HG03575 (cell line): ENCODE results near the gene VWF.
"Not testable (repeated sequence)": the region's sequence is repeated elsewhere in the genome, so short reads cannot be mapped to it uniquely, and the experiment has no call there.

Experiments used
- ATAC-seq: cut with Tn5 transposase; IDR thresholded peaks from one replicate; pipeline ENCODE4 v1.9.1; 2021; ENCODE audit not compliant: unreplicated experiment, insufficient number of reproducible peaks, low FRiP score; ENCODE audit errors: extremely low read depth

VWF gene

DNA sequence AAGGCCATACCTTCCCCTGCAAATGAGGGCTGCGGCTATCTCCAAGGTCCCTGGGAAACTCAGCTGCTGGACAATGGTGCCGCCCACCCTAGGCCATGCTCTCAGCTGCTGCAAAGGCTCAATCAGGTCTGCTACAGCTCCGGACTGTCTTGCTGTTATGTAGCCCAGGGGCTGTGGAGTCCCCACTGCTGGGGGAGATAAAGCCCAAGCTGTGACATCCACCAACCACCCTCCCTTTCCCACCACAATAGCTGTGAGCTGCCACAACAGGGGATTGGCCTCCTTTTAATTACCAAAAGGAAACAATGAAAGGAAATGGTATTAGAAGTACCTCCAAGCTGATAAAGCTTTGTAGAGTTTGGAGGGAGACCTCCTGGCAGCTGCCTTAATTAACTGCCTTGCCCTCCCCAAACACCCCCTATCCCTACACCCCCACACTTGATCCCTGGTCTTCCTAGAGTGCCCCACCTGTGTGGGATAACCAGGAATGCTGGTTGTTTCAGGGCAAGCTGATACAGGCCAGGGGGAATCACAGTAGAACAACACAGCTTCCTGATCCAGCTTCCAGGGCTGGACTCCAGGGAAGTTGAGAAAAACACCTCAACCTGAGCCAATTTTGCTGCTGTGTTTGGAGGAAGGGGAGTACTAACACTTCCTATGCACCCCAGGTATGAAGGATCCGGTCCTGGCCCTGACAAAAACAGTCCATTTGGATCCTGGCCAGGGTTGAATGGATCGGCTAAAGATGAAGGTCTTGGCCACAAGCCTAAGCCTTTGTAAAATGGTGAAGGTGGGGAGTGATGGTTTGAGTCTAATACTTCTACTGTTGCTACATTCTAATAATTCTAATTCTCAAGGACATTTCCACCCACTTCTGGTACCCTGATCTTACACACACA is at the start of gene VWF:
TSS of gene VWF (minus strand) at position 260 of the 899 bp plus-strand sequence. CDS start 1,474 bp downstream, outside the sequence.
- ATAC-seq: no peak

DNA sequence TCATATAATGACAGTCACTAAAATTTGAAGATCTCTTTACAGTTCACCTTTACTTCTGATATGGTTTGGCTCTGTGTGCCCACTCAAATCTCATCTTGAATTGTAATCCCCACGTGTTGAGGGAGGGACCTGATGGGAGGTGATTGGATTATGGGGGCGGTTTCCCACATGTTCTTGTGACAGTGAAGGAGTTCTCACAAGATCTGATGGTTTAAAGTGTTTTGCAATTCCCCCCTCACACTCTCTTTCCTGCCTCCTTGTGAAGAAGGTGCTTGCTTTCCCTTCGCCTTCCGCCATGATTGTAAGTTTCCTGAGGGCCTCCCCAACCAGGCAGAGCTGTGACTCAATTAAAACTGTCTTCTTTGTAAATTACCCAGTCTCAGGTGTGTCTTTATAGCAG is 48.4 kb upstream of the VWF start:
- no peak for ATAC-seq

DNA sequence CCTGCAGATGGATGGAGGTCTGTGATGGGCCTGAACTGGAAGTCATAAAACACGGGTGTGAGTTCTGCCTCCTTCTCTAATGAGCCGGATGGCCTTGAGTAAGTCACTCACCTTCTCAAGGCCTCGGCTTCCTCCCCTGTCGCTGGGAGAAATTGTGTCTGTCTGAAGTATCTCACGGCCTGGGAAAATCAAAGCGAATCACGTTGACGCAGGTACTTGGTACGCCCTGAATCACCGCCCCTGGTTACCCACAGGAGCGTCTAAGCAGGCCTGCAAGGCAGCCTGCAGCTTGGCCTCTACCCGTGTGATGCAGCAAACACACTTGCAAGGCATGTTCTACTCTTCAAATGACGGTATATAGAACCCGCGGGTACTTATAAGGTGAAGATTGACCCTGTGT is 47.6 kb upstream of the VWF start:
- ATAC-seq: no peak

DNA sequence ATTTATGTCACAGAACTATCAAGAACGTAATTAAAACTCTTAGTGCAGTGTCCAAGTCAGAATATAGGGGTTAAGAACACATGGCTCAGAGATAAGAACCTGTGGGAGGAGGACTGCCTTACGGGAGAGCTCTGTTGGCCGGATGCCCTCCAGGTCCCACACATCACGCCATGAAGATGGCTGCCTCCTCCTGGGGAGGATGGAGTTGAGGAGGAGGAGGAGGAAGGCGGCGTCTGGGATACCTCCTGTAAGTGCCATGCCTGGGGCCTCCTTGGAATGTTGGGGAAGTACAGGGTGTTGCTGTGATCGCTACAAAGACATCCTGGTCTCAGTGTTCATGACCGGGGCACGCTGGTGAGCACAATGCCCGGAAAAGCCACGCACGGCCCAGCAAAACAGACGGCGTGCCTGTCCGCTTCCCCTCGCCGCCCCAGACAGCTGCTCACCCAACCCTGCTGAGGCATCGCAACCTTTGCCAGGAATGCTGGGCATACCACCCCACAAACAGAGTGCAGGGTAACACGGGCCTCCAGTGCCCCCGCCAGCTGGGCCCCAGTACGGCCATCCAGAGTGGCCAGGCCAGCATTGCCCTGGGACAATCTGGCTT is 47.0 kb upstream of the VWF start:
- no peak for ATAC-seq

DNA sequence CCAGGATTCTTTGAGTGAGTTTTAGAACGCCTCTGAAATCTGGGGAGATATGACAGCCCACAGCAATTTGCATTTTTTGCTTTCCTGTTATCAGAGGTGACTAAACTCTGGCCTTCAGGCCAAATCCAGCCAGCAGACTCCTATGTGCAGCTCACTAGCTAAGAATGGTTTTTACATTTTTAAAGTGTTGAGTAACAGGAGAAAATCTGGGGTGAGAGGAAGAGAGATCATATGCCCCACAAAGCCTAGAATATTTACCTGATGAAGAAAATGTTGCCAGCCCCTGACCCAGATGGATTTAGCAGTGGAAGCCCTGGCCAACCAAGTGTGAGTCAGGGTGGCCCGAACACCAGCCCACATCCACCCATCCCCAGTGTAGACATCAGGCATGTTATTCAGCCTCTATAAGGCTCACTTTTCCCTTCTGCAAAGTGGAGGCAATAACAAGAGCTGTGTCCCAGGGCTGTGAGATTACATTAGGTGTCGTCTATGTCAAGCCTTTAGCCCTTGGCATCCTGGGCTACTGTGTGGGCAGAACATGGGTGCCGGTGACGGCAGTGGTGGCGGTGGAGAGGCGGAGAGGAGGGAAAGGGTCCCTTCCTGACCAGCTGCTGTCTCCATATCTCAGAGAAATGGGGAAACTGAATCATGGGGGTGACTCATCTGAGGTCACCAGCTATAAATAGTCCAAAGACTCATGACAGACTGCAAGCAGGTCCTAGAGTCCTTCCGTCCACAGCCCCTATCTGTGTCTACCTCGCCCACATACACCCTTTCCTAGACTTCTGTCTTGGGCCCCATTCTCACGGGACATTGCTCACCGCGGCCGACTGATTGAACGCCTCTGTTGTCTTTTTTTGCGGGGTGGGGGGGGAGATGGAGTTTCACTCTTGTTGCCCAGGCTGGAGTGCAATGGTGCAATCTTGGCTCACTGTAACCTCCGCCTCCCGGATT is 43.1 kb upstream of the VWF start:
- ATAC-seq: peak; percentile 64

DNA sequence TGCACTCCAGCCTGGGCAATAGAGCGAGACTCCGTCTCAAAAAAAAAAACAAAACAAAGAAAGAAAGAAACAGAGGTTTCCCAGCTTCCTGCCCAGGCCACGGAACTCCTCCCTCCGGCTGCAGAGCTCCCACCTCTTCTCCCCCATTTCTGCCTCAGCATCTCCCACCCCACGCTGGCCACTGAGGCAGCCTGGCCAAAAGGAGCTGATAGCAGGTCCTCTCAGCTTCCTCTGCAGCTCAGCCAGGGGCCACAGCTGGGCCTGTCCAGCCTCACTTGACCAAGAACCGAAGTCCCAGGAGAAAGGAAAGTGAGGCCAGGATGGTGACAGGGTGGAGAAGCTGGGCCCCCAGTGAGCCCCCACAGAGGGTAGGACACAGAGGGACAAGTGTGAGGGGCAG is 42.3 kb upstream of the VWF start:
- ATAC-seq: no peak

DNA sequence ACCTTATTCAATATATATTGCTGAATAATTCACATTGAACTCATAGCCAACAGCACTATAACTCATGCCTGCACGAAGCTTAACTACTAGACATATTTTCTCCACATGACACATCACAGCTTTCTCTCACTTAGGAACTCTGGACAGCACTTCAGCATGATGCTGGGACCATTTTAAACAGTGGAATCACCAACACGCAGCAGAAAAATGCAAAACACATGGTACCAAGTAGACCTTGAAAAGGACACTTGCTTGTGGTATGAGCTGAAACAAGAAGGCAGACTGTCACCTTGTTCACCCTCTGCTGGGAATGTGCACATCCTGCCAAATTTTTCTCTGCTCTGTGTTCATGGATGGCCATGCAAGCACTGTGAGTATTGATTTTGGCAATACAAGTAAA is 40.9 kb upstream of the VWF start:
- ATAC-seq: no peak

DNA sequence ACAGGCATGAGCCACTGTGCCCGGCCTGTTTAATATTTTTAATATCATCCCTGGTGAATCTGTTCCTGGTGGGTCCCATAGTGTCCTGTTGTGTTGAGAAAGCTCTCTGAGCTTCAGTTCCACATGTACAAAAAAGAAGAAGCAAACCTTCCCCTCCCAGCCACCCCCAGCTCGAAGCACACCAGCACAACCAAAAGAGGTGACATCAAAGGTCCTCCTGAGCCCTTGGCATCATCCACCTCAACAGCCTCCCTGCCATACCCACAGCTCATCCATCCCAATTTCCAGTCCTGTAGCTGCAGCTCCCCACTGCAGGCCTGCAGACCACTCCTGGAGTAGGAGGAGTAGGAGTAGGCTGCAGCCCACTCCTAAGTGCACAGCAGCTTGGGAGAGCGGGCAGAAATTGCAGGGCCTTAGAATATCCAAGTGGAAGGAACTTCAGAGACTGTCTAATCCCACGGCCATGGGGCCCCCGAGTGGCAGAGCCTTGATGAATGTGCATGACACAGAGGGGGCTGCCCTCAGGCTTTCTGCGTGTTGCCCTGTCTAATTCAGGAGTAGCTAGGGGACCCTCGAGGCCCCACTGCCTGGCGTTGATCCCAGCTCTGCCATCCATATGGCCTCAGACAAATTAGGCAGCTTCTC is 39.1 kb upstream of the VWF start:
- no peak for ATAC-seq

DNA sequence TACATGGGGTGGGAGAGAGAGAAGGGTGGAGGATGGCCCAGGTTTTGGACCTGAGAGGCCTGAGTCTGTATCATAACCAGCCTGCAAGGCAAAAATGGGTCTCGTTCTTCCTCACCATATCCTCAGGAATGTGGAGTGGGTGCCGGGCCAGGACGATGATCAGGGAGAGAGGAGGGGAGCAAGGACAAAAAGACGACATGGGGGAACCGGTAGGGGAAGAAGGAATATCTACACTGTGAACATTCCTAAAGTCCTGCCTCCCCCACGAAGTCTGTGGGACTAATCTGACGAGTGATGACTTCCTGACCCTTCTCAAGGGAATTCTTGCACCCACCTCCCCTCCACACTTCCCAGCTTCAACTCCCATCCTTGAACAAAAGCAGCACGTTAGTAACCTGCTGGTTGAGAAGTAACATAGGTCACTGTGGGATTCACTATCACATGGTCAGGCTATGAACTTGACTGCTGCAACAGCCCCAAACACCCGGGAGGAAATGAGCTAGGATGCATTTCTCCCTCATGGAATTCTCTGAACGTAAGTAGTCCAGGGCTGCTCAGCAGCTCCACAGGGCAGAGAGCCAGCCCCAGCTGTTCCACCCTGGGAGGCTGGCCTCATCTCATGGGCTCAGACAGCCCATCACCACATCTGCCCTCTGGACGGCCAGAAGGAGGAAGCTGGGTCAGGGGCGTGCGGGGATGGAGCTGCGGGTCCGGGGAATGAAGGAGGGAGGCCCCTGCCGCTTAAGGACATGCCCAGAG is 36.8 kb upstream of the VWF start:
- no peak for ATAC-seq

DNA sequence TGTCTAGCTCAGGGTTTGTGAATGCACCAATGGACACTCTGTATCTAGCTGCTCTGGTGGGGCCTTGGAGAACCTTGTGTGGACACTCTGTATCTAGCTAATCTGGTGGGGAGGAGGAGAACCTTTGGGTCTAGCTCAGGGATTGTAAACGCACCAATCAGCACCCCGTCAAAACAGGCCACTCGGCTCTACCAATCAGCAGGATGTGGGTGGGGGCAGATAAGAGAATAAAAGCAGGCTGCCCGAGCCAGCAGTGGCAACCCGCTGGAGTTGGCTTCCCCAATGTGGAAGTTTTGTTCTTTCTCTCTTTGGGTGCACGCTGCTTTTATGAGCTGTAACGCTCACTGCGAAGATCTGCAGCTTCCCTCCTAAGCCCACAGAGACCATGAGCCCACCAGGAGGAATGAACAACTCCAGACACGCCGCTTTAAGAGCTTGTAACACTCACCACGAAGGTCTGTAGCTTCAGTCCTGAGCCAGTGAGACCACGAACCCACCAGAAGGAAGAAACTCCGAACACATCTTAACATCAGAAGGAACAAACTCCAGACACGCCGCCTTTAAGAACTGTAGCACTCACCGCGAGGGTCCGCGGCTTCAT is 35.7 kb upstream of the VWF start:
- ATAC-seq: not testable (repeated sequence)

DNA sequence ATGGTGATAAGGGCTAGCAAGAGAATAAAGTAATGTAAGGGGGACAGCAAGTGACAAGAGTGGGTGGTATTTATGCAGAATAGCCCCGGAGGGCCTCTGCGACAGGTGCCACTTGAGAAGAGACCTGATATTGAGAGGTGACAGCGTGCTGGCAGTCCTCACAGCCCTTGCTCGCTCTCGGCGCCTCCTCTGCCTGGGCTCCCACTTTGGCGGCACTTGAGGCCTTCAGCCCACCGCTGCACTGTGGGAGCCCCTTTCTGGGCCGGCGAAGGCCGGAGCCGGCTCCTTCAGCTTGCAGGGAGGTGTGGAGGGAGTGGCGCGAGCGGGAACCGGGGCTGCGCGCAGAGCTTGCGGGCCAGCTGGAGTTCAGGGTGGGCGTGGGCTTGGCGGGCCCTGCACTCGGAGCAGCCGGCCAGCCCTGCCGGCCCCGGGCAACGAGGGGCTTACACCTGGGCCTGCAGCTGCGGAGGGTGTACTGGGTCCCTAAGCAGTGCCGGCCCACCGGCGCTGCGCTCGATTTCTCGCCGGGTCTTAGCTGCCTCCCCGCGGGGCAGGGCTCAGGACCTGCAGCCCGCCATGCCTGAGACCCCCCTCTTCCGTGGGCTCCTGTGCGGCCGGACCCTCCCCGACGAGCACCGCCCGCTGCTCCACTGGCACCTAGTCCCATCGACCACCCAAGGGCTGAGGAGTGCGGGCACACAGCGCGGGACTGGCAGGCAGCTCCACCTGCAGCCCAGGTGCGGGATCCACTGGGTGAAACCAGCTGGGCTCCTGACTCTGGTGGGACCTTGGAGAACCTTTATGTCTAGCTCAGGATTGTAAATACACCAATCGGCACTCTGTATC is 34.9 kb upstream of the VWF start:
- ATAC-seq: not testable (repeated sequence)

DNA sequence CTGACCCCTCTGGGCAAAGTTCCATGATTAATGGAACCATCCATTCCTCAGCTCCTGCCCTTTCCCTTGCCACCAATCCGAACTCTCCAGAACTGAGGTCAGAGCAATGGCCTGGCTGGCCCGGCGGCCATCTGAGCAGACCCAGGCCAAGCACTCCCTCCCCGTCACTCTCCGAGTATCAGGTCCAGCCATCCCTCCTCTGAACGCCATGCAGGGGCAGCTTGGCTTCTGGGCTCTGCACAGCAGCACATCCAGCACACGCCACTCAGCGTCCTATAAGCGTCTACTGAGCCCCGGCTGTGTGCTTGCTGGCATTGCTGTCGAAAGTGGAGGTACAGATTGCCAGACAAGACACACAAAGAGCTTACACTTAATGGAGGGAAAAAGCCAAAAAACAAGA is 34.3 kb upstream of the VWF start:
- no peak for ATAC-seq

DNA sequence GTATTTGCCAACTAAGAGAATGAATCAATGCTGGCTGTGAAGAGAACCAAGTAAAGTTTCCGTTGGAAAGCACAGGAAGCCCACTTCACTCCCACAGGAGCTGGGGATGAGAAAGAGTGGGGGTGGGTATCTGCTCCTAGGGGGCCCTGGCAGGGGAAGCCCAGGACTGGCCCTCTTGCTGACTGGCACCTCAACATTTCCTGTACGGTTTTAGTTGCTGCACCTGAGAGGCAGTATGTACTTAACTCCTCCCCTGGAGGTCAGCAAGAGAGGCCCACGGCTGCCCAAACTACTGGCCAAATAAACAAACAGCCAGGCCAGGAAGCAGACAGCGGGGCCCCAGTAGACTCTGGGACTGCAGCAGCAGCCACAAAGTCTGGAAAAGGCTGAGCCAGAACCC is 33.8 kb upstream of the VWF start:
- no peak for ATAC-seq

DNA sequence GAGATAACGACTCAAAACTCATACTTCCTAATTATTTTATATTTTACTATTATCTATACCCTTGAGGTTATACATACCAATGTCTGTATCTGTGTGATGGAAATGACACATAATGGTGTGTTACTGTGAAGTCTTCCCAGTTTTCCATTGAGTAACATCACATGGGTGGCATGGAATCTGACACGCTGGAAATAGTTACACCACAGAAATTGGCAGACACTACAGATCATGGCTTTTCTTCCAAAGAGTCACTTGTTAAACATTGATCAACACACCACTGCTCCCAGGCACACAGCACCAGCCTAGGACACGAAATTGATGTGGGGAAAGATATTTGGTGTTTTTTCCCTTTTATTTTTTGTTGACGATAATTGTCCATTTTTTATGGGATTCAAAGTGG is 33.0 kb upstream of the VWF start:
- no peak for ATAC-seq

DNA sequence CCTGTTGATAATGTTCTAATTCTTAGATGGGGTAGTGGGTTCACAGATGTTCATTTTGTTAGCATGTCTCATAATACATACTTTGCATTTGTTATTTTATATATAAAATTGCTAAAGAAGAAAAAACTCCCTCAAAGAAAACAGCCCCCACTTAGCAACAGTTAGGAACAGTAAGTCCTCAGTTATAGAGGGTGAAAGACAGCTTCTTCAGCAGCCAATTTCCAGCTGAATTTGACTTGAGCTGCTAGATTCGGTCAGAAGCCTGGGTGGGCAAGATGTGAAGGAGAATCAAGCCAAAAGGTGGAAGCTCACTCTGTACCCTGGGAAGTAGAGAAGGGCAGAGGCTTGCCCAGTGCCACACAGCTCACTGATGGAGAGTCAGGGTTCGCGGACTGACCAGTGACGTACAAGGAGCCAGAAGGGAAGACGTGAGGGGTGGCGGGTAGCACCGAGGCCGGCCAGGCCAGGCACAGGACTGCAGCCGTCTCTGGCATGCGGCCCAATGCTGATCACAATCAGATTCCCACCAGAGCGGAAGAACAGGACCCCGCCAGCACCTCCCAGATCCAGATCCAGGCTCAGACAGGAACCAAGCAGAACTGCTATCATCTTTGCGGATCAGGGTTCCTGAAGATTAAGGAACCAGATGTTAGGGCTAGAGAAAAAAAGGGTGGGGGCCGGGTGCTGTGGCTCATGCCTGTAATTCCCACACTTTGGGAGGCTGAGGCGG is 30.4 kb upstream of the VWF start:
- ATAC-seq: no peak

DNA sequence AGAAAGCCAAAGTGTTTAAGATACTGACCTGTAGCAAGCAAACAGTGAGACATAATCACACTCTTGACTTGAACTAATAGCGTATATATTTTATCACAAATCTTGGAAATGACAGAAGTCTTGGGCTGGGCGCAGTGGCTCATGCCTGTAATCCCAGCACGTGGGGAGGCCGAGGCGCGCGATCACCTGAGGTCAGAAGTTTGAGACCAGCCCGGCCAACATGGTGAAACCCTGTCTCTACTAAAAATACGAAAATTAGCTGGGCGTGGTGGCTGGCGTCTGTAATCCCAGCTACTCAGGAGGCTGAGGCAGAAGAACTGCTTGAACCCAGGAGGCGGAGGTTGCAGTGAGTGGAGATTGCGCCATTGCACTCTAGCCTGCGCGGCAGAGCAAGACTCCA is 24.3 kb upstream of the VWF start:
- ATAC-seq: not testable (repeated sequence)

DNA sequence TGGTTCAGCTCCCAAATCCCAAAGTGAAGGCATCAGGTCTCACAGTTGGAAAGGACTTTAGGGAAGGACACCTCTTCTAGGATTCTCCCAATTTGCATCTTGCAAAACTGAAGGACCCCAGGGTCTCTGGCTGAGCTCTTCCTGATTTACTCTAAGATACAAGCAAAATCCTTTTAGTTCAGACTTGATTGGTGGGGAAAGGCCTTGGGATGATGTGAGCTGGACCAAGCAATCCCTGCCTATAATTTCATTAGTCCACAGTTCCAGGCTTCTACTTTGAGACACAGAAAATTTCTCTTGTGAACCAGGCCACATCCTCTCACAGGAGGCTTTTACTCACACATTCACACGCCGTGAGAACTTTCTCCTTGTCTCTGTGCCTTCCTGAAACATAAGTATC is 23.6 kb upstream of the VWF start:
- ATAC-seq: no peak
